Astrocyte (in vitro differentiated cells and primary cell): ENCODE results near the gene VIPR1. TPM values are rescaled to one million over a fixed set of nuclear protein-coding genes. Genes with fewer than 3 reads are reported as not detected.

Source experiments
- DNase-seq: peaks from one replicate; pipeline ENCODE4 v3.0.0-alpha.2; 2010; ENCODE audit warnings: low read depth
- FAIRE-seq: peaks from 2 replicates; lab custom pipeline; 2011; peaks lifted over from hg19 to GRCh38; lab: Jason Lieb, UNC
- H2AFZ ChIP-seq: 2 replicates; pipeline ENCODE4 v1.6.0; 2012; ENCODE audit warnings: low read depth, low read length, inconsistent platforms
- H3K27ac ChIP-seq: 2 replicates; pipeline ENCODE4 v1.5.1; 2011; ENCODE audit warnings: low read depth, low read length, inconsistent platforms
- H3K27me3 ChIP-seq: 2 replicates; pipeline ENCODE4 v1.6.0; 2011; ENCODE audit warnings: low read length, inconsistent platforms; ENCODE audit not compliant: insufficient read depth
- H3K36me3 ChIP-seq: 2 replicates; pipeline ENCODE4 v1.5.1; 2011; ENCODE audit warnings: low read length, inconsistent platforms; ENCODE audit not compliant: insufficient read depth
- H3K4me1 ChIP-seq: 2 replicates; pipeline ENCODE4 v1.5.1; 2011; ENCODE audit warnings: low read length, inconsistent platforms; ENCODE audit not compliant: insufficient read depth
- H3K4me2 ChIP-seq: 2 replicates; pipeline ENCODE4 v1.6.0; 2012; ENCODE audit warnings: low read length, inconsistent platforms
- H3K4me3 ChIP-seq: 2 replicates; pipeline ENCODE4 v1.5.1; 2011; ENCODE audit warnings: low read depth, mild to moderate bottlenecking, low read length, inconsistent platforms; ENCODE audit not compliant: insufficient read depth
- H3K79me2 ChIP-seq: 2 replicates; pipeline ENCODE4 v1.6.0; 2012; ENCODE audit warnings: mild to moderate bottlenecking, low read length, inconsistent platforms; ENCODE audit not compliant: insufficient read depth
- H3K9ac ChIP-seq: 2 replicates; pipeline ENCODE4 v1.6.0; 2012; ENCODE audit warnings: mild to moderate bottlenecking, low read length, inconsistent platforms
- H3K9me3 ChIP-seq: 2 replicates; pipeline ENCODE4 v1.5.1; 2012; ENCODE audit warnings: low read depth, mild to moderate bottlenecking, low read length, inconsistent platforms; ENCODE audit not compliant: insufficient read depth
- H4K20me1 ChIP-seq: 2 replicates; pipeline ENCODE4 v1.6.0; 2012; ENCODE audit warnings: low read length, inconsistent platforms; ENCODE audit not compliant: insufficient read depth
- H3K27ac Mint-ChIP-seq: one replicate; pipeline ENCODE4 v1.8.0; 2021; ENCODE audit warnings: mild to moderate bottlenecking, mixed read lengths; ENCODE audit not compliant: unreplicated experiment
- H3K27me3 Mint-ChIP-seq: one replicate; pipeline ENCODE4 v1.8.0; 2021; ENCODE audit warnings: low read depth, mixed read lengths; ENCODE audit not compliant: unreplicated experiment
- H3K36me3 Mint-ChIP-seq: one replicate; pipeline ENCODE4 v1.8.0; 2021; ENCODE audit warnings: low read depth, mixed read lengths; ENCODE audit not compliant: unreplicated experiment
- H3K4me1 Mint-ChIP-seq: one replicate; pipeline ENCODE4 v1.8.0; 2021; ENCODE audit warnings: low read depth, mixed read lengths; ENCODE audit not compliant: unreplicated experiment
- H3K4me3 Mint-ChIP-seq: one replicate; pipeline ENCODE4 v1.8.0; 2021; ENCODE audit warnings: mild to moderate bottlenecking, moderate library complexity, mixed read lengths; ENCODE audit not compliant: unreplicated experiment
- H3K9me3 Mint-ChIP-seq: one replicate; pipeline ENCODE4 v1.8.0; 2021; ENCODE audit warnings: mild to moderate bottlenecking, mixed read lengths; ENCODE audit not compliant: unreplicated experiment
- CTCF ChIP-seq: IDR thresholded peaks from 2 replicates; pipeline ENCODE4 v1.5.1; 2011; ENCODE audit warnings: low read depth, mild to moderate bottlenecking, inconsistent platforms, low read length, moderate library complexity; ENCODE audit not compliant: insufficient read depth
- EZH2 ChIP-seq: IDR thresholded peaks from 2 replicates; pipeline ENCODE4 v1.6.1; 2012; ENCODE audit warnings: mild to moderate bottlenecking, low read length, inconsistent platforms; ENCODE audit not compliant: insufficient read depth
- total RNA-seq: library from RNA; stranded (reverse); gene quantifications from 2 replicates; pipeline ENCODE4 v1.2.1, GENCODE V29; 2021

The VIPR1 gene
- total RNA-seq, 1 donor from 2014 or later = 0.68 TPM

- no peak for FAIRE-seq
- no peak overlapping the region for H3K27ac ChIP-seq
Observed at GRCh38 chr3:42507761-42508335, 5.4 kb downstream of the VIPR1 start.

DNA sequence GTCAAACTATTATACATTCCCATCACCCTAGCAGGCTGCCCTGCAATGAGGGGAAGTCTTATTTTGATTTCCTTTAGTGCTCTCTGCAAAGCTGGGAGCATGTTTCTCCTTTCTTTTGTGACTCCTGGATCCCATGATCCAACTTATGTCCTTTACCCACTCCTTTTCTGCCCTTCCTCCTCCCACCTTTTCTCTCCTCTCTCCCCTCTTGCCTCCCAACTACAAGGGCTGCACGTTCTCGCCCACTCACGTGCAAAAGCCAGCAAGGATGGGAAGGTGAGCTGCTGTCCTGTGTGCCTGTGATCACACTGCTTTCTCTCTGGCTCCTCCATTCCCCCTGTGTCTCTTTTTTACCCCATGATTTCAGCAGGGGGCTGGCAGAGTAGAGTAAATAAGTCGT lies 6.1 kb downstream of the VIPR1 start:
- Mint-ChIP-seq H3K36me3 (no peaks in the 10 kb centered on the region), H3K4me3 (no peak overlapping the region), H3K4me1 (no peaks in the 10 kb centered on the region), H3K9me3 (peaks cover 5% of the 10 kb centered on the region), H3K27ac (no peak overlapping the region), H3K27me3 (peaks cover 51% of the 10 kb centered on the region)
- DNase-seq (no peak), FAIRE-seq (no peak)
- H3K27ac ChIP-seq = no peak overlapping the region
- H3K27me3 ChIP-seq = peaks cover 14% of the 10 kb centered on the region
- no peaks in the 10 kb centered on the region for H3K36me3 ChIP-seq
- H3K79me2 ChIP-seq = no peaks in the 10 kb centered on the region
- no peak overlapping the region for H3K4me3 ChIP-seq
- H3K9ac ChIP-seq = no peak overlapping the region
- H2AFZ ChIP-seq = no peak overlapping the region
- H3K9me3 ChIP-seq = no peaks in the 10 kb centered on the region
- no peak for TF ChIP-seq EZH2
- no peak for TF ChIP-seq CTCF
- no peaks in the 10 kb centered on the region for H4K20me1 ChIP-seq
- H3K4me1 ChIP-seq = no peaks in the 10 kb centered on the region
- H3K4me2 ChIP-seq = no peak overlapping the region

More at GRCh38 chr3:42507761-42508335, 5.4 kb downstream of the VIPR1 start:
- Histone ChIP-seq H3K9me3 (no peaks in the 10 kb centered on the region), H3K4me2 (no peak overlapping the region), H3K4me3 (no peak overlapping the region), H4K20me1 (no peaks in the 10 kb centered on the region), H3K36me3 (no peaks in the 10 kb centered on the region), H2AFZ (no peak overlapping the region), H3K27me3 (peaks cover 17% of the 10 kb centered on the region), H3K79me2 (no peaks in the 10 kb centered on the region), H3K4me1 (no peaks in the 10 kb centered on the region), H3K9ac (no peak overlapping the region)
- peaks cover 5% of the 10 kb centered on the region for H3K9me3 Mint-ChIP-seq
- no peak overlapping the region for H3K4me3 Mint-ChIP-seq
- no peak for DNase-seq
- no peaks in the 10 kb centered on the region for H3K4me1 Mint-ChIP-seq
- H3K27ac Mint-ChIP-seq = no peak overlapping the region
- peaks cover 57% of the 10 kb centered on the region for H3K27me3 Mint-ChIP-seq
- H3K36me3 Mint-ChIP-seq = no peaks in the 10 kb centered on the region
- no peak for TF ChIP-seq CTCF
- no peak for TF ChIP-seq EZH2

DNA sequence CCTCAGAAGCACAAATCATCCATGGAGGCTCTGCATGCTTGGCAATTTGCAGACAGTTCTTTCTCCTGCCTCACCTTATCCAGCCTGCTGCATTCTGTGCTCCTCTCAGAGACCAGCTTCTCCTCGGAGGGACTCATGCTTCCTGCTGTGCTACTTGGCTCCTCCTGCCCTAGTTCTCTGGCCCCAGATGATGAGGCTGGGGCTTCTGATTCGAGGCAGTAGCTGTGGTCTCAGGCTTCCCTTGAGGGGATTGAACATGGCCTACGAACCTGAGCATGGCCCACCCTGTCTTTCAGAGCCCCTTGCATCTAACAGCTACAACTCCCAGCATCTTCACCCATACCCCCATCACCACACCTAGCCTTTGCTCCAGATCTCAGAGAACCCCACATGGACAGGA lies 6.7 kb downstream of the VIPR1 start:
- no peak overlapping the region for H3K27ac ChIP-seq
- FAIRE-seq (no peak), DNase-seq (no peak)
- Mint-ChIP-seq H3K4me1 (no peaks in the 10 kb centered on the region), H3K36me3 (no peaks in the 10 kb centered on the region), H3K27me3 (peaks cover 49% of the 10 kb centered on the region), H3K4me3 (no peak overlapping the region), H3K9me3 (peaks cover 3% of the 10 kb centered on the region), H3K27ac (no peak overlapping the region)
- peaks cover 13% of the 10 kb centered on the region for H3K27me3 ChIP-seq
- H2AFZ ChIP-seq = no peak overlapping the region
- no peak for TF ChIP-seq CTCF
- TF ChIP-seq EZH2 = no peak
- H3K9ac ChIP-seq = no peak overlapping the region
- no peaks in the 10 kb centered on the region for H3K9me3 ChIP-seq
- H3K4me1 ChIP-seq = no peaks in the 10 kb centered on the region
- no peaks in the 10 kb centered on the region for H3K79me2 ChIP-seq
- H3K36me3 ChIP-seq = no peaks in the 10 kb centered on the region
- no peaks in the 10 kb centered on the region for H4K20me1 ChIP-seq
- no peak overlapping the region for H3K4me3 ChIP-seq
- no peak overlapping the region for H3K4me2 ChIP-seq
